IMR-90 (cell line): ENCODE measurements around the gene CDC42BPA.

ENCODE experiments used
- CHD1 ChIP-seq: IDR thresholded peaks from 2 replicates; pipeline ENCODE4 v1.6.1; 2012; ENCODE audit warnings: low read depth, low read length, improper control_type of control experiment
- FOS ChIP-seq: fragments of 150-350 bp; IDR thresholded peaks from 2 replicates; pipeline ENCODE4 v1.6.1; 2016; ENCODE audit warnings: low read depth, low read length
- POLR2A ChIP-seq: IDR thresholded peaks from 2 replicates; pipeline ENCODE4 v1.6.1; 2012; ENCODE audit warnings: mild to moderate bottlenecking, low read depth, low read length
- TF ChIP-seq, protein P1 (sequence below): conservative IDR thresholded peaks from 2 replicates; pipeline ENCODE4 v1.5.1; 2012; ENCODE audit warnings: mild to moderate bottlenecking, low read depth, low read length, improper control_type of control experiment

- TF ChIP-seq, protein P1, sequence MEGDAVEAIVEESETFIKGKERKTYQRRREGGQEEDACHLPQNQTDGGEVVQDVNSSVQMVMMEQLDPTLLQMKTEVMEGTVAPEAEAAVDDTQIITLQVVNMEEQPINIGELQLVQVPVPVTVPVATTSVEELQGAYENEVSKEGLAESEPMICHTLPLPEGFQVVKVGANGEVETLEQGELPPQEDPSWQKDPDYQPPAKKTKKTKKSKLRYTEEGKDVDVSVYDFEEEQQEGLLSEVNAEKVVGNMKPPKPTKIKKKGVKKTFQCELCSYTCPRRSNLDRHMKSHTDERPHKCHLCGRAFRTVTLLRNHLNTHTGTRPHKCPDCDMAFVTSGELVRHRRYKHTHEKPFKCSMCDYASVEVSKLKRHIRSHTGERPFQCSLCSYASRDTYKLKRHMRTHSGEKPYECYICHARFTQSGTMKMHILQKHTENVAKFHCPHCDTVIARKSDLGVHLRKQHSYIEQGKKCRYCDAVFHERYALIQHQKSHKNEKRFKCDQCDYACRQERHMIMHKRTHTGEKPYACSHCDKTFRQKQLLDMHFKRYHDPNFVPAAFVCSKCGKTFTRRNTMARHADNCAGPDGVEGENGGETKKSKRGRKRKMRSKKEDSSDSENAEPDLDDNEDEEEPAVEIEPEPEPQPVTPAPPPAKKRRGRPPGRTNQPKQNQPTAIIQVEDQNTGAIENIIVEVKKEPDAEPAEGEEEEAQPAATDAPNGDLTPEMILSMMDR, result no peak
- TF ChIP-seq POLR2A (no peak), CHD1 (no peak), FOS (no peak)
Measured at GRCh38 chr1:227136210-227136820, 182.0 kb downstream of the CDC42BPA start.
